Activated T-cell treated with anti-CD3 and anti-CD28 coated beads, Interleukin-2, amount 50 U/mL, for 48 hours (primary cell): ENCODE measurements around the gene MEOX2.

Experiments used
- DNase-seq, 2 experiments: peaks; one replicate each; pipeline ENCODE4 v3.0.0-alpha.2; 2020

The MEOX2 gene

DNA sequence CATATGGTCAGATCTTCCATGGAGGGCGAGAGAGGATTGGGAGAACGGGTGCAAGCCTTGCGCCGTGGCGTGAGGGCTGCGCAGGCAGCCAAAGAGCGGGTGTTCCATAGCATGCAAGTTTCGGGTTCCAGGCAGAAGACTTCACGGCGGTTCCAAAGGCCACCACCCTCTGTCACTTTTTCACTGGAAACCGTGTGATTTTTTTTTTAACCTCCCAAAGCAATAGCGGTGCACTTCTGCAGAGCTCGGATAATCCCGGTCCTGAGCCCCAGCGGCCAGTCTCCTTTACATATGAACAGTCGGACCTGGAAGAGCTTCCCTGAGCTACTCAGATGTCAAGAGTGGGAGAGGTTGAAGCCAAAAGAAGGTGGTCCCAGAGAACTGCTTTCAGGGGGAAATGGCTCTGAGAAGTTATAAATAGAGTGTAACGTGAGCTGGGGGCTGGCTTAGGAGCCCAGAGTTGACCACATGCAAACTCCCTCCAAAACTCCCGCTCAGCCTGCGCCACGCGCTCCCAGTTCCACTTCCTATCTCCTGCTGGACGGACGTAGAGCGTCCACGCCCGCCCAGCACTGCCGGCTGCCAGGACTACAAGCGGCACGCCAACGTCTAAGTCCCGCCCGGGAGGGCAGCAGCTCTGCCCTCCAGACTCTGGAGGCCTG is at the start of gene MEOX2:
TSS of gene MEOX2 (minus strand) at position 389 of the 662 bp plus-strand sequence. CDS start at position 108, 281 bp downstream.
- no peak for DNase-seq

- DNase-seq = no peak
Measured at GRCh38 chr7:15729746-15730145, 43.3 kb upstream of the MEOX2 start.

GRCh38 chr7:15725051-15725450 is 38.6 kb upstream of the MEOX2 start:
- no peak for DNase-seq

DNA sequence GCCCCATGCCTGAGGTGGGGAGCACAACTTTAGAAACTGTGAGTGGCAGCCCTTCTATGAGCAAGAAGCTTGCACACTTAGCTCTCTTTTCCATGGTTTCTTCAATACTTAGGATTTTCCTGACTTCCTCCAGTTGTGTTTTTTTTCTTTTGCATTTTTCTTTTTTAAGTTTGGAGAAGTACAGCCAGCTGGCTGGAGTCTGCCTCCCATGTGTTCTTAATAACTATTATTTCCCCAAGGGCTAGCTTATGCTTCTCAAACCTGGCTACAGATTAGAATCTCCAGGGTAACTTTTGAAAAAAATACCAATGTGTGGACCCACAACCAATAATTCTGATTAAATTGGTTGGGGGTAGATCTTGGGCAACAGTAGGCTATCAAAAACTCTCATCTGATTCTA is 37.4 kb upstream of the MEOX2 start:
- DNase-seq = no peak

DNA sequence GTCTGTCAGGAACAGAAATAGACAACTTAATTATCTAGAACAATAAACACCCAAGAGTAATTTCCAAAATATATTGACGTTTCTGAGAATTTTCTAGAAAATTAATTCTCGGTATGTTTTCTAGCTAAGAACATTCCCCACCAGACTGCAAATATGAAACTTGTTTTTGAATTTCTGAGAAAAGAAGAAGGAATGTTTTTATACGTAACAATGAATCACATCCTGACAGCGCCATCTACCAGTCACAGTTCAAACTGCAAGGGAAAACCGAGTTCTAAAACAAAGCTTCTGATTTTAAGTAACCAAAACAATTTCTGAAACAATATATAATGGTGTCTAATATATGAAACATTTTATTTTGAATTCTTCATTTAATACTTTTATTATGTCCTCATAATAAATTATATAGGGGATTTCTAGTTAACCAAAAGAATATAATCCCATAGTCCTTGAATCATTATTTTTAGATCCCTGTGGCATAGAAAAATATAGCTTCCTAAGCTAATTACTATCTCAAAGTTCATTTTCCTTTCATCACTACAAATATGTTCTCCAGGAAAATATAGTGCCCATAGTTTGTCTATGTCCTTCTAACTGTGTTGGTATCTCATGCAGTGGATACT is 34.5 kb upstream of the MEOX2 start:
- DNase-seq = peak; percentile 20 to 24

DNA sequence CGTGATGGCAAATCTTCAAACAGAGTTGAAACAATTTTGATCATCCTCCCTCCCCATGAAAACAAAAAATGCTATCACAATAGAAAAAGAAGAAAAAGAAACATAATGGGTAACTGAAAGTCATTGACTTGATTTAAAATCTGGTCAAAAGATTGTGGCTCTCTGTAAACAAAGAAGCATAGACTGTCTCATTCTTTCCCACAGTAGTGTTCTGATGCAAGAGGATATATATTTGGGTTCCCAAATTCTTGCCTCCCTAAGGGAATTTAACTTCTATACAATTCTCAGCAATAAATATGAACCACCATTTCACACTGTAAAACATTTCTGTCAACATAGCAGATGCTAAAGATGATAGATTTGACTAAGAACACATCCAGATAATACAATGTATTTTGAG is 32.8 kb upstream of the MEOX2 start:
- no peak for DNase-seq

DNA sequence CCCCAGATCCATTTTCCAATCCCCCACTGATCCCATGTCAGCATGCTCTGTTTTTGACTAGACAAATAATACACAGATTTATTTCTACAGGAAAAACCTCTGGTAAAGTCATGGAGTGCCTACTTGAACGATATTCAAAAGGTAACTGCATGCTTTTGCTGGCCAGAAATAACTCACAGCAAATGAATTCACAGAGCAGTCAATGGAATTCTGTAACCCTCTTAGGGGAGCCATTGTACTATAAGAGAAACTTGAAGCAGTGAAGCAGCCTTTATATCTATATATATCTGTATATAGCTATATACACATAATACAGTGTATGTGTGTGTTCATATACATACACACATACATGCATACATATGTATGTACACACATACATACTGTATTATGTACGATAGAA is 29.0 kb upstream of the MEOX2 start:
- DNase-seq = no peak

- no peak for DNase-seq
Measured at GRCh38 chr7:15709978-15710377, 23.5 kb upstream of the MEOX2 start.

GRCh38 chr7:15707570-15707969 is 21.1 kb upstream of the MEOX2 start:
- no peak for DNase-seq

GRCh38 chr7:15703732-15704131 is 17.2 kb upstream of the MEOX2 start:
- DNase-seq = no peak

GRCh38 chr7:15692501-15693020 is 6.1 kb upstream of the MEOX2 start:
- DNase-seq = no peak

GRCh38 chr7:15688911-15689310 is 2.4 kb upstream of the MEOX2 start:
- no peak for DNase-seq

GRCh38 chr7:15688279-15688626 is 1.8 kb upstream of the MEOX2 start:
- no peak for DNase-seq

DNA sequence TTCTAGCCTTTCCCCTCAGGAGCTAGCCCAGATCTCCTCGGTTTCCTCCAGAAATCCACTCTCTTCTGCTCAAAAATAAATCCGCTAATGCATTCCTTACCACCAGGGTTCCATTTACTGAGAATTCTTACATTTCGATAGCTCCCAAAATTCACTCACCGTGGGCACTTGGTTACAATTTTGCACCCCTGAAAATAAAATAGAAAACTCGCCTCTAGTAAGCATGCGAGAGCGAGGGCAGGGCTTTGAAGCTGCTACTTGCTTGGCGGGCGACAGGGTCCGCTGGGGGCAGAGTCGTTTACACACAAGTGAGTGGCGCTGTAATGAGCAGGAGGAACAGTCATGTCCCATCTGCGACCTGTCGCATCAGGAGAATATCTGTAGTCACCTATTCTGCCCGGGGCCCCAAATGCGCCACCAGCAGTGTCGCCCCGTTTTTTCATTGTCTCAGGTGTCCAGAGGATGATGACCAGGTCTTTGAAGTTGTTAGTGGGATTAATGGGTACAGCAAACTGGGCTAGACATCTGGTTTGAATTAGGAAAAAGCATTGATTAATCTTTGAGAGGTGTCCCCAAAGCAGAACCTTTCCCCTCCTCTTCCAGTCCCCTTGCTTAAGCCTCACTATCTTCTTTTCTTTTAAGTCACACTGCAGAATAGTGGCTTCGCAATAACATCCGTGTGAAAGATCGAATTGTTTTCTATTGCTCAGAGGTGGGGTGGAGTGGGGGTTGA is 1.2 kb upstream of the MEOX2 start:
- DNase-seq = no peak

GRCh38 chr7:15686957-15687545 is 568 bp upstream of the MEOX2 start:
- no peak for DNase-seq

- DNase-seq = no peak
Measured at GRCh38 chr7:15685358-15686294, 857 bp downstream of the MEOX2 start.

DNA sequence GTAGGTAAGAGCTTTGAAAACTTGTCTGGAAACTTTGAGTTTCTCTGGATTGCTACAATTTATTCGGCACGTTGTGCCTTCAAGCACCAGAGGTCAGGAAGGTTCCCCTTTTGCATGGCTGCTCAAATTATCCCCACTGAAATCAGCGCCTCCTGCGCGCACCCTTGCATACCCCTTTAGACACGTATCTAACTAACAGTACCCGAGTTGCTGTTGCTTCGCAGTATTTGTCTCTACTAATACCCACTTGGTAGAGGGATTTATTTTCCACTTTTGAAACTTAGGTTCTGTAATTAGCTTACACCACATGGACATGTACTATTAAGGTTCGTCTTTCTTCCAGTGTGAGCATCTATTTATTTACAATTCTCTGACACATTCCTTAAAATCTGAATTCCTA is 1.6 kb downstream of the MEOX2 start:
- no peak for DNase-seq

GRCh38 chr7:15684111-15684800 is 2.2 kb downstream of the MEOX2 start:
- DNase-seq = no peak

DNA sequence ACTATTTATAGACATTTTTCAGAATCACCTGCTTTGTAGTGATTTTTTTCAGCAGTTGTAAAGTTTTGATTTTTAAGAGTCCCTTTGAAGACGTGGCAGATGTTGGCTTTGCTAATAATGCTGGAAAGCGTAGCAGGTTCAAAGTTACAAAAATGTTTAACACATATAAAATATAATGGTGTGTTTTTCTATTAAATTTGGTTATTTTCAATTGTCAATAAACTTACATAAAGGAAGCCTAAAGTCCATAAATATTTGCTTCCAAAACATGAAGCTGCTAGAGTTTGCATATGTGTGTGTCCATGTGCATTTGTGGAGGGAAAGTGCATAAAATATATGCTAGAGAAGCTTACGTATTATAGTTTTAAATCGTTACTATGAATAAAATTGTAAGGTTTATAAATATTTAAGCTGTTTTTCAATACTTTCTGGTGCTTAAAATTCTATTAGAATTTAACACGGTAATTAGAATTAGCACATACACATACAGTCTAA is 3.7 kb downstream of the MEOX2 start:
- DNase-seq = no peak

DNA sequence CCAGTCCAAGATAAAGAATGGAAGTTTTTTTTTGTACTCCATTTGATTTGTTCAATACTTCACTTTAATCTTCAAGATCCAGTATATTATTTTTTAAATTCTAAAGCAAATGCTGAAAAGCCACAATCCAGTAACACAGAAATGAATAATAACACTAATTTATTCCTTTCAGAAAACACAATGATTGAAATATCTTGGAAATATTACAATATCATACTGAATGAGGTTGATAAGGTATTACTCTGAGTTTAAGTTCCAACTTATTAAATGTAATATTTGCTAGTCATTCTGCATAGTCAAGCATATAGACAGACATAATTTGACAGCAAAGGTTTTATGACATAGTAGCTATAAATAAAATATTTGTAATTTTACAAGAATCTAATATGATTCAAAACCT is 4.4 kb downstream of the MEOX2 start:
- DNase-seq = no peak

GRCh38 chr7:15681631-15682030 is 4.9 kb downstream of the MEOX2 start:
- no peak for DNase-seq

DNA sequence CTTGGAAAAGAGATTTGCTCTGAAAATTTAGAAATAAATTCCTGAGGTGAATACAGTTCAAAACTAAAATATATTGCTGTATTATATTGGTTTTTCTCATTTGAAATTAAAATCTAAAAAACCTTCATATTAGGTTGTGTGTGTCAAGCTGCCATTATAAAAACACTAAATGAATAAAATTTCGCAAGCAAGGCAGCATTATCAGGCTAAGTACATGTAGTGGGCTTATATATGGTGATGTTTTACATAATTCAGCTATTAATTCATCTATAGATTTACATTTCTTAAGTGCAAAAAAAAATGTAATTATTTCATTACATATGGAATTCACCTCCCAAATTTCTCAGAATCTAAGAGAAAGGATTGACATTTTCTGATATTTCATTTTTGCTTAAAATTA is 5.3 kb downstream of the MEOX2 start:
- DNase-seq = no peak
